Measurements from ENCODE around the gene PTGES3L.
"Not testable (repeated sequence)": the region's sequence is repeated elsewhere in the genome, so short reads cannot be mapped to it uniquely, and the experiment has no call there.

Gene PTGES3L

GRCh38 chr17:42919522-42920077, 60.3 kb downstream of the PTGES3L start:
- not testable (repeated sequence) for DNase-seq (ENCODE audit: low spot score)

GRCh38 chr17:42918902-42919521, 60.9 kb downstream of the PTGES3L start:
- DNase-seq (ENCODE audit: low spot score): no peak

Measured in GM03348 (cell line).